Activated B cell treated with CpG ODN at 0.5 μM for 24 hours (primary cell): ENCODE measurements around the gene MADD. TPM values are rescaled to one million over a fixed set of nuclear protein-coding genes. Genes with fewer than 3 reads are reported as not detected.

Experiments used
- ATAC-seq: fragments of 200-7000 bp; cut with Tn5 transposase; one replicate; pipeline ENCODE4 v1.10.0; 2021; ENCODE audit warnings: low read depth, mild to moderate bottlenecking, moderate library complexity
- CTCF ChIA-PET: fragments of 350-600 bp; sonication (Branson Sonifier 250); formaldehyde crosslinking; loops from one replicate; lab custom pipeline; 2021; ENCODE audit warnings: antibody characterized with exemption; lab: Charles Lee
- POLR2A ChIA-PET: fragments of 350-600 bp; sonication (Branson Sonifier 250); formaldehyde crosslinking; loops from one replicate; lab custom pipeline; 2021; ENCODE audit warnings: antibody characterized with exemption; lab: Charles Lee
- DNase-seq: peaks from one replicate; pipeline ENCODE4 v3.0.0; 2022
- H3K27ac Mint-ChIP-seq: one replicate; pipeline ENCODE4 v1.8.0; 2020; ENCODE audit warnings: mixed read lengths
- H3K27me3 Mint-ChIP-seq: one replicate; pipeline ENCODE4 v1.8.0; 2021; ENCODE audit warnings: mixed read lengths
- H3K36me3 Mint-ChIP-seq: one replicate; pipeline ENCODE4 v1.8.0; 2021; ENCODE audit warnings: low read depth, mixed read lengths
- H3K4me1 Mint-ChIP-seq: one replicate; pipeline ENCODE4 v1.8.0; 2021; ENCODE audit warnings: mixed read lengths
- H3K4me3 Mint-ChIP-seq: one replicate; pipeline ENCODE4 v1.8.0; 2020; ENCODE audit warnings: mild to moderate bottlenecking, mixed read lengths
- H3K9me3 Mint-ChIP-seq: one replicate; pipeline ENCODE4 v1.8.0; 2020; ENCODE audit warnings: mixed read lengths
- CTCF ChIP-seq: fragments of 200-600 bp; IDR thresholded peaks from one replicate; pipeline ENCODE4 v1.8.0; 2022; ENCODE audit warnings: antibody characterized with exemption, mild to moderate bottlenecking
- intact Hi-C: fragments of 100-400 bp; cut with micrococcal nuclease; formaldehyde crosslinking; loops from one replicate; pipeline ENCODE4 v1.15.1; 2024
- total RNA-seq: library from RNA; stranded (reverse); gene quantifications from 2 replicates; pipeline ENCODE4 v1.2.3, GENCODE V29; 2022

Gene MADD
- total RNA-seq, 1 donor from 2014 or later = 86.9 TPM

GRCh38 chr11:47268448-47269001 lies 1.4 kb upstream of the MADD start:
- peaks cover 55% of the 10 kb centered on the region for H3K4me1 Mint-ChIP-seq
- TF ChIP-seq CTCF = no peak
- H3K27ac Mint-ChIP-seq = peak overlapping the region; percentile 97
- intact Hi-C loops = loop anchor here (1.0 to 2.0 kb wide), 11 partner anchors 20 to 568 kb away; partner anchors contain the start of genes ACP2, AGBL2, ARHGAP1 and CELF1
- no peaks in the 10 kb centered on the region for H3K9me3 Mint-ChIP-seq
- H3K36me3 Mint-ChIP-seq = peaks cover 6% of the 10 kb centered on the region
- ATAC-seq (no peak), DNase-seq (no peak)
- CTCF ChIA-PET = no interaction called here
- POLR2A ChIA-PET = interaction anchor here (0.8 to 5.9 kb wide), 3 partner anchors 19 to 131 kb away, joined by 3 to 57 read pairs (median 13); partner anchors contain the start of genes ACP2 and DDB2
- H3K4me3 Mint-ChIP-seq = peak overlapping the region; percentile 93
- H3K27me3 Mint-ChIP-seq = no peaks in the 10 kb centered on the region

DNA sequence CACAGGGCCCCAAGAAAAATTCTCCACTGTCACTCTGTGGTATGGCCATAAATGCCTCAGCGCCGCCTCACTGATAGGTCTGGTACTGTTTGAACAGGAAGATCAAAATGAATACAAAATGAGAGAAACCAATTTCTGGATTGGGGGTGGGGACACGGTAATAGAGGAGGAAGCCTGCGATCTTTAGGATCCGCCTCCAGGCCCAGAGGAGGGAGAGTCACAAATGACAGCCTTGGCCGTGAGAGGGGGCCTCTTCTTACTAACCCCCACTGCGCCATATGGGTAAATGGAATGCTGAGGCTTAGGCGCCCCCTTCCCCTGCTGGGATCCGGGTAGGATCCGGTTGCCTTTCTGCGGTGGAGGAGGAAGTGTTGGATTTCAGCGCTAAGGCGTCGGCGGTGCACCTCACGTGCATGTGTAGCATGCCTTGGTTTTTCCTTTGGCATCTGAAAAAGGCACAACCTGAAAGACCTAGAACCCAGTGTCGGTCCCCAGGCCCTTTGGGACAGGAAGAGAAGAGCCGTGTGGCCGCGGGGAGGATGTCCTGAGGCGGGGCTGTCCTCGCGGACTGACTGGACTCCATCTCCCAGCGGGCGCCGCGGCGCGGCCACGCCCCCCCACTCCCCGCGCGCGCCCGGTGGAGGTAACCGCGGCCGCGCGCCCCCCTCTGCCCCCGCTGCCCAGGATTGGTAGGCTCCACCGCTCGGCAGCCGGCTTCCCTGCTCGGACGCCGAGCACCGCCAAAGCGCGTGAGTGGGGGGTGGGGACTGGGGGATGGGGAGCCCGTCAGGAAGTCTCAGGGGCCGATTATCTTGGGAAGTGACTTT lies 718 bp upstream of the MADD start:
- peak overlapping the region; percentile 93 for H3K4me3 Mint-ChIP-seq
- no peaks in the 10 kb centered on the region for H3K27me3 Mint-ChIP-seq
- H3K4me1 Mint-ChIP-seq = peaks cover 59% of the 10 kb centered on the region
- ATAC-seq (peak; percentile 62), DNase-seq (peak; percentile 88)
- intact Hi-C loops = loop anchor here (1.0 to 2.0 kb wide), 11 partner anchors 21 to 569 kb away; partner anchors contain the start of genes ACP2, AGBL2, ARHGAP1 and CELF1
- ChIA-PET CTCF (no interaction called here), POLR2A (interaction anchor here (0.8 to 5.9 kb wide), 4 partner anchors 20 to 131 kb away, joined by 3 to 57 read pairs (median 15); partner anchors contain the start of genes ACP2 and DDB2)
- no peaks in the 10 kb centered on the region for H3K9me3 Mint-ChIP-seq
- H3K27ac Mint-ChIP-seq = peak overlapping the region; percentile 97
- TF ChIP-seq CTCF = no peak
- peaks cover 11% of the 10 kb centered on the region for H3K36me3 Mint-ChIP-seq

GRCh38 chr11:47270331-47271271 lies 668 bp downstream of the MADD start:
- DNase-seq = no peak
- TF ChIP-seq CTCF = no peak
- peak overlapping the region; percentile 79 for H3K27ac Mint-ChIP-seq
- ChIA-PET POLR2A (interaction anchor here (0.6 to 5.9 kb wide), 17 partner anchors 19 to 658 kb away, joined by 3 to 57 read pairs (median 4); partner anchors contain the start of genes ACP2, DDB2, FNBP4 and NUP160), CTCF (interaction anchor here (1.0 to 1.5 kb wide), 3 partner anchors 22 to 142 kb away, joined by 3 to 5 read pairs (median 4); partner anchors contain the start of gene ACP2)
- peaks cover 54% of the 10 kb centered on the region for H3K4me1 Mint-ChIP-seq
- peak overlapping the region; percentile 85 for H3K4me3 Mint-ChIP-seq
- no peaks in the 10 kb centered on the region for H3K27me3 Mint-ChIP-seq
- intact Hi-C loops = loop anchor here (5.0 kb wide), 1 partner anchor 372 kb away; the partner anchor contains the start of gene MTCH2
- no peaks in the 10 kb centered on the region for H3K9me3 Mint-ChIP-seq
- H3K36me3 Mint-ChIP-seq = peaks cover 25% of the 10 kb centered on the region
- no peak for ATAC-seq

DNA sequence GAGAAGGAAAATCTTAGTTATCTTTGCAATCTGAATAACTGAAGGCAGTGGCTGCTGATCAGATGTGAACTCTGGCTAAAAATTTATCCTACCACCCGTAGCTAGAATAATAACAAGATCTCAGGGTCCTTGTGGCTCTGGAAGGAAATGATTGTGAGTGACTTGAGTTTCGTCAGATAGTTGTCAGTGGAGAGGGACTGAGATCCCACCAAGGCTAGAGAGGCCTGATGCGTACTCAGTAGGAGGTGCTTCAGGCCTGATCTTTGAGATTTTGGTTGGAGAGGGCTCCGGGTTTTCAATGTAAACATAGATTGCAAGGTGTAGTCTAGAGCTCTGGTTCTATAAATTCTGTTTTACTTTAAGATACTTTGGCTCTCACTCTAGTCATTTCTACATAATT lies 1.4 kb downstream of the MADD start:
- H3K4me1 Mint-ChIP-seq = peaks cover 48% of the 10 kb centered on the region

More for the DNA sequence above, 1.4 kb downstream of the MADD start:
- DNase-seq (no peak), ATAC-seq (no peak)
- ChIA-PET POLR2A (interaction anchor here (0.5 to 5.9 kb wide), 12 partner anchors 22 to 577 kb away, joined by 3 to 57 read pairs (median 4); partner anchors contain the start of genes ACP2, DDB2, NUP160 and PSMC3), CTCF (interaction anchor here (0.5 to 1.5 kb wide), 4 partner anchors 23 to 150 kb away, joined by 3 to 5 read pairs (median 4); partner anchors contain the start of gene ACP2)
- TF ChIP-seq CTCF = no peak
- Mint-ChIP-seq H3K36me3 (peaks cover 32% of the 10 kb centered on the region), H3K4me3 (peak overlapping the region; percentile 85), H3K27me3 (no peaks in the 10 kb centered on the region), H3K9me3 (no peaks in the 10 kb centered on the region), H3K27ac (peak overlapping the region; percentile 51)
- intact Hi-C loops = loop anchor here (5.0 kb wide), 1 partner anchor 371 kb away; the partner anchor contains the start of gene MTCH2
